ENCODE measurements around the gene PGLYRP4. TPM values are rescaled to one million over a fixed set of nuclear protein-coding genes. Genes with fewer than 3 reads are reported as not detected.

Gene PGLYRP4
- total and polyA plus RNA-seq, 2 donors (not counting 1 experiment from before 2014, with no cell fraction given): not detected

GRCh38 chr1:153364156-153364555 lies 15.5 kb upstream of the PGLYRP4 start:
- Mint-ChIP-seq H3K27ac (no peak overlapping the region), H3K27me3 (peaks cover 54% of the 10 kb centered on the region), H3K4me1 (no peaks in the 10 kb centered on the region), H3K4me3 (no peak overlapping the region), H3K9me3 (ENCODE audit: insufficient read depth) (no peaks in the 10 kb centered on the region)
- ATAC-seq (ENCODE audit: low read depth) (no peak), DNase-seq (no peak)
- no peak overlapping the region for H2AFZ ChIP-seq (ENCODE audit: insufficient read depth, low read depth, low read length, poor library complexity, severe bottlenecking)
- ChIA-PET CTCF (interaction anchor here (0.9 to 1.5 kb wide), 3 partner anchors 12 to 15 kb away, joined by 3 to 4 read pairs (median 3); partner anchors contain the start of gene PGLYRP4), POLR2A (no interaction called here)
- H4K20me1 ChIP-seq (ENCODE audit: control insufficient read depth, insufficient read depth, low read length, poor library complexity, severe bottlenecking): no peaks in the 10 kb centered on the region
- intact Hi-C loops (cut with micrococcal nuclease): no loop called here
- H3K79me2 ChIP-seq (ENCODE audit: control insufficient read depth, insufficient read depth, low read length): no peaks in the 10 kb centered on the region
- no peak overlapping the region for H3K9ac ChIP-seq (ENCODE audit: low read length)
- no peaks in the 10 kb centered on the region for H3K36me3 ChIP-seq (replicated peaks in 1 of 2; ENCODE audit: control extremely low read depth in 1 of 2, control insufficient read depth in 1 of 2, extremely low read depth in 1 of 2, insufficient read depth in 2 of 2, low read length in 1 of 2)
- TF ChIP-seq CTCF (IDR thresholded peaks at IDR 0.05) (no peak), EZH2 (IDR thresholded peaks at IDR 0.05; ENCODE audit: borderline replicate concordance, insufficient read depth, low read depth, low read length, poor library complexity, severe bottlenecking) (no peak)
- H3K4me3 ChIP-seq (ENCODE audit: control extremely low read depth in 1 of 5, extremely low read depth in 1 of 5, insufficient read depth in 1 of 5, low read depth in 2 of 5, low read length in 4 of 5): no peak overlapping the region
- H3K27ac ChIP-seq (ENCODE audit: low read length in 2 of 2): no peak overlapping the region
- no peak overlapping the region for H3K4me2 ChIP-seq (replicated peaks; ENCODE audit: low read depth, low read length, poor library complexity, severe bottlenecking)
- no peaks in the 10 kb centered on the region for H3K9me3 ChIP-seq (ENCODE audit: control extremely low read depth in 1 of 3, control insufficient read depth in 2 of 3, insufficient read depth in 1 of 3, low read length in 2 of 3)
- H3K4me1 ChIP-seq (ENCODE audit: control insufficient read depth in 2 of 2, insufficient read depth in 2 of 2, low read length in 2 of 2): no peaks in the 10 kb centered on the region
- peaks cover 0 to 15% (median 0%) of the 10 kb centered on the region in 4 experiments for H3K27me3 ChIP-seq (replicated peaks in 1 of 4; ENCODE audit: control extremely low read depth in 1 of 4, control insufficient read depth in 3 of 4, insufficient read depth in 4 of 4, low read length in 3 of 4)

- no peak for ATAC-seq (ENCODE audit: low read depth)
- H3K27me3 Mint-ChIP-seq: peaks cover 55% of the 10 kb centered on the region
- CTCF ChIA-PET: interaction anchor here (1.3 to 1.5 kb wide), 3 partner anchors 11 to 132 kb away, joined by 3 to 4 read pairs (median 3); partner anchors contain the start of gene PGLYRP4
- Histone ChIP-seq H4K20me1 (ENCODE audit: control insufficient read depth, insufficient read depth, low read length, poor library complexity, severe bottlenecking) (no peaks in the 10 kb centered on the region), H3K9me3 (ENCODE audit: control extremely low read depth in 1 of 3, control insufficient read depth in 2 of 3, insufficient read depth in 1 of 3, low read length in 2 of 3) (no peaks in the 10 kb centered on the region), H3K4me2 (replicated peaks; ENCODE audit: low read depth, low read length, poor library complexity, severe bottlenecking) (no peak overlapping the region), H3K27me3 (replicated peaks in 1 of 4; ENCODE audit: control extremely low read depth in 1 of 4, control insufficient read depth in 3 of 4, insufficient read depth in 4 of 4, low read length in 3 of 4) (peaks cover 0 to 15% (median 0%) of the 10 kb centered on the region in 4 experiments), H3K27ac (ENCODE audit: low read length in 2 of 2) (no peak overlapping the region), H3K4me3 (ENCODE audit: control extremely low read depth in 1 of 5, extremely low read depth in 1 of 5, insufficient read depth in 1 of 5, low read depth in 2 of 5, low read length in 4 of 5) (no peak overlapping the region), H3K9ac (ENCODE audit: low read length) (no peak overlapping the region), H2AFZ (ENCODE audit: insufficient read depth, low read depth, low read length, poor library complexity, severe bottlenecking) (no peak overlapping the region), H3K4me1 (ENCODE audit: control insufficient read depth in 2 of 2, insufficient read depth in 2 of 2, low read length in 2 of 2) (no peaks in the 10 kb centered on the region), H3K36me3 (replicated peaks in 1 of 2; ENCODE audit: control extremely low read depth in 1 of 2, control insufficient read depth in 1 of 2, extremely low read depth in 1 of 2, insufficient read depth in 2 of 2, low read length in 1 of 2) (no peaks in the 10 kb centered on the region), H3K79me2 (ENCODE audit: control insufficient read depth, insufficient read depth, low read length) (no peaks in the 10 kb centered on the region)
- no peaks in the 10 kb centered on the region for H3K4me1 Mint-ChIP-seq
- TF ChIP-seq EZH2 (IDR thresholded peaks at IDR 0.05; ENCODE audit: borderline replicate concordance, insufficient read depth, low read depth, low read length, poor library complexity, severe bottlenecking): no peak
- no peak overlapping the region for H3K4me3 Mint-ChIP-seq
- WGBS (ENCODE audit: insufficient coverage): 60% methylated on average over 1 of the region's 3 CpGs
- POLR2A ChIA-PET: no interaction called here
- DNase-seq: no peak
- H3K27ac Mint-ChIP-seq: no peak overlapping the region
- intact Hi-C loops (cut with micrococcal nuclease): no loop called here
- no peaks in the 10 kb centered on the region for H3K9me3 Mint-ChIP-seq (ENCODE audit: insufficient read depth)
These were observed 15.0 kb upstream of the PGLYRP4 start for GRCh38 chr1:153363641-153364040.

All from B cell (primary cell).